ENCODE data around the gene TMEM200A.

Gene TMEM200A

GRCh38 chr6:130365166-130366106 lies at the start of gene TMEM200A:
Gene TMEM200A, plus strand, starts transcription at chr6:130366017. Its CDS starts 74,406 bp downstream, at chr6:130440423.
- TF ChIP-seq, protein P1, sequence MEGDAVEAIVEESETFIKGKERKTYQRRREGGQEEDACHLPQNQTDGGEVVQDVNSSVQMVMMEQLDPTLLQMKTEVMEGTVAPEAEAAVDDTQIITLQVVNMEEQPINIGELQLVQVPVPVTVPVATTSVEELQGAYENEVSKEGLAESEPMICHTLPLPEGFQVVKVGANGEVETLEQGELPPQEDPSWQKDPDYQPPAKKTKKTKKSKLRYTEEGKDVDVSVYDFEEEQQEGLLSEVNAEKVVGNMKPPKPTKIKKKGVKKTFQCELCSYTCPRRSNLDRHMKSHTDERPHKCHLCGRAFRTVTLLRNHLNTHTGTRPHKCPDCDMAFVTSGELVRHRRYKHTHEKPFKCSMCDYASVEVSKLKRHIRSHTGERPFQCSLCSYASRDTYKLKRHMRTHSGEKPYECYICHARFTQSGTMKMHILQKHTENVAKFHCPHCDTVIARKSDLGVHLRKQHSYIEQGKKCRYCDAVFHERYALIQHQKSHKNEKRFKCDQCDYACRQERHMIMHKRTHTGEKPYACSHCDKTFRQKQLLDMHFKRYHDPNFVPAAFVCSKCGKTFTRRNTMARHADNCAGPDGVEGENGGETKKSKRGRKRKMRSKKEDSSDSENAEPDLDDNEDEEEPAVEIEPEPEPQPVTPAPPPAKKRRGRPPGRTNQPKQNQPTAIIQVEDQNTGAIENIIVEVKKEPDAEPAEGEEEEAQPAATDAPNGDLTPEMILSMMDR (IDR thresholded peaks at IDR 0.05; ENCODE audit: low read depth, low read length): peak; percentile 87
- H3K4me3 ChIP-seq (ENCODE audit: low read depth, low read length): peak within 1 kb of the TSS; percentile 55
- peaks cover 7% of the 10 kb centered on the region for H3K27me3 ChIP-seq (ENCODE audit: insufficient read depth, low read depth, severe bottlenecking)
- H3K27ac ChIP-seq: no peak within 1 kb of the TSS
- DNase-seq: peak; percentile 83
- no peaks in the 10 kb centered on the region for H3K9me3 ChIP-seq (ENCODE audit: severe bottlenecking)
- no peaks in the 10 kb centered on the region for H3K36me3 ChIP-seq

DNA sequence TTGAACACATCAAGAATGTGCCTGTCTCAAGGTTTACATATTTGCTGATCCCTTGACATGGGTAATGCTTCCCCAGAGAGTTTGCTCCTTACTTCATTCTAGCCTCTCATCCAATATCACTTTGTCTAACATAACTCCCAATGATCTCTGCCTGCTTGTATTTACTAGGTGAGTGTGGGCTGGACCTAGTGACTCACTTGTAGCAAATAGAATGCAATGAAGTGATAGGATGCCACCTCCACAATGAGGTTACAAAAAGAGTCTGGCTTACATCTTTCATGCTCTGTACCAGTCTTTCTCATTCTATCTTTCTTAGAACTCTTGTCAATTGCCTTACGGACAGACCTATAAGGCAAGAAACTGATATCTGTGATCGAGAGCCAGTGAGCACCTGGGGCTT lies 44.9 kb upstream of the TMEM200A start:
- no peaks in the 10 kb centered on the region for H3K9me3 ChIP-seq (ENCODE audit: severe bottlenecking)
- H3K27ac ChIP-seq: no peak overlapping the region
- H3K4me3 ChIP-seq (ENCODE audit: low read depth, low read length): no peak overlapping the region
- DNase-seq: no peak
- no peaks in the 10 kb centered on the region for H3K27me3 ChIP-seq (ENCODE audit: insufficient read depth, low read depth, severe bottlenecking)
- TF ChIP-seq, protein P1 (IDR thresholded peaks at IDR 0.05; ENCODE audit: low read depth, low read length): no peak
- no peaks in the 10 kb centered on the region for H3K36me3 ChIP-seq

GRCh38 chr6:130322673-130323268 lies 43.0 kb upstream of the TMEM200A start:
- H3K27ac ChIP-seq: no peak overlapping the region
- no peaks in the 10 kb centered on the region for H3K36me3 ChIP-seq
- no peak overlapping the region for H3K4me3 ChIP-seq (ENCODE audit: low read depth, low read length)
- no peaks in the 10 kb centered on the region for H3K9me3 ChIP-seq (ENCODE audit: severe bottlenecking)
- TF ChIP-seq, protein P1 (IDR thresholded peaks at IDR 0.05; ENCODE audit: low read depth, low read length): peak; percentile 62
- no peaks in the 10 kb centered on the region for H3K27me3 ChIP-seq (ENCODE audit: insufficient read depth, low read depth, severe bottlenecking)
- DNase-seq: peak; percentile 35

DNA sequence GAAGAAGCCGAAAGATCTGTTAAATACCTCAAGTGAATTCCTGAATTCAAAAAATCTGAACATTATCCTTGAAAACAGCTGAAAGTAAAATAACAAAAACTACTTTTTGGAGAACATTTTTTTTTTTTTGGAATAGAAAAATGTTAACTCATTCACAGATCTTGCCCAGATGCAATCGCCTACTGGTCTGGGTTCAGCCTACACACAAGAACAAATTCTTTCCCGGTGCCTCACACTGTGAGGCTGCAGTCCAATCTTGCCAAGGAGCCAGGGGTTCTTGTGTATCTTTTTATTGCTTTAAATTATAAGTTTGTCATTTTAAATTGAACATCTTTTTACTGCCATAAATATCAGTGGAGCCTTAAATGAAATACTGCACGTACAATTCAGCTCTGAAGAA lies 41.2 kb upstream of the TMEM200A start:
- Histone ChIP-seq H3K27me3 (ENCODE audit: insufficient read depth, low read depth, severe bottlenecking) (no peaks in the 10 kb centered on the region), H3K4me3 (ENCODE audit: low read depth, low read length) (no peak overlapping the region), H3K36me3 (no peaks in the 10 kb centered on the region), H3K9me3 (ENCODE audit: severe bottlenecking) (no peaks in the 10 kb centered on the region), H3K27ac (no peak overlapping the region)
- no peak for DNase-seq
- TF ChIP-seq, protein P1 (IDR thresholded peaks at IDR 0.05; ENCODE audit: low read depth, low read length): no peak

- Histone ChIP-seq H3K36me3 (no peaks in the 10 kb centered on the region), H3K4me3 (ENCODE audit: low read depth, low read length) (no peak overlapping the region), H3K27ac (no peak overlapping the region), H3K27me3 (ENCODE audit: insufficient read depth, low read depth, severe bottlenecking) (no peaks in the 10 kb centered on the region), H3K9me3 (ENCODE audit: severe bottlenecking) (no peaks in the 10 kb centered on the region)
- TF ChIP-seq, protein P1 (IDR thresholded peaks at IDR 0.05; ENCODE audit: low read depth, low read length): no peak
- no peak for DNase-seq
Observed at GRCh38 chr6:130326496-130326895, 39.3 kb upstream of the TMEM200A start.

Data from WERI-Rb-1 (cell line).